Stimulated activated CD8-positive, alpha-beta memory T cell treated with anti-CD3 and anti-CD28 coated beads, Interleukin-15, amount 100 ng/mL, for 4 hours (primary cell): ENCODE measurements around the gene STON1.
"Not testable (repeated sequence)": the region's sequence is repeated elsewhere in the genome, so short reads cannot be mapped to it uniquely, and the experiment has no call there.

Source experiments
- DNase-seq, 2 donors: peaks; one replicate each; pipeline ENCODE4 v3.0.0-alpha.2; 2020; ENCODE audit warnings: low read depth in 2 of 2

The STON1 gene

GRCh38 chr2:48527226-48527885 lies 2.6 kb upstream of the STON1 start:
- no peak for DNase-seq

- no peak for DNase-seq
Observed at GRCh38 chr2:48528431-48528830, 1.5 kb upstream of the STON1 start.

- DNase-seq = no peak
Observed at GRCh38 chr2:48529194-48529593, 760 bp upstream of the STON1 start.

DNA sequence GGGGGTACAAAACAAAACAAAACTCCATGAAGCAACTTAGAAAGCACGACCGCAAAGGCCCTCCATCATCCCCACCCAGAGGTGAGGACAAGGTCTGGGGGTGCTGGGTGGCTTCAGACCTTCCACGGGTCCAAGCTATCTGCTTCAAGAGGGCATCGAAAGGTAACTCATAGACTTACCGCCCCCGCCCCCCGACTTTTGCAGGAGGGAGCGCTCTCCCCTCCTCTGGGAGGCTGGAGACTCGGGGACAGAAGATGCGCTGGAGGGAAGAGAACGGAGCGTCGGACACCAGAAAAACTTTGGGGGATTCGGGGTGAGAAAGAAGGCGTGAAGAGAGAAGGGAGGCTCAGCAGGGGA lies 300 bp upstream of the STON1 start:
- no peak for DNase-seq

GRCh38 chr2:48531141-48531648 lies 1.2 kb downstream of the STON1 start:
- no peak for DNase-seq

- DNase-seq = no peak
Observed at GRCh38 chr2:48532174-48532573, 2.2 kb downstream of the STON1 start.

- DNase-seq = no peak
Observed at GRCh38 chr2:48532824-48533223, 2.9 kb downstream of the STON1 start.

DNA sequence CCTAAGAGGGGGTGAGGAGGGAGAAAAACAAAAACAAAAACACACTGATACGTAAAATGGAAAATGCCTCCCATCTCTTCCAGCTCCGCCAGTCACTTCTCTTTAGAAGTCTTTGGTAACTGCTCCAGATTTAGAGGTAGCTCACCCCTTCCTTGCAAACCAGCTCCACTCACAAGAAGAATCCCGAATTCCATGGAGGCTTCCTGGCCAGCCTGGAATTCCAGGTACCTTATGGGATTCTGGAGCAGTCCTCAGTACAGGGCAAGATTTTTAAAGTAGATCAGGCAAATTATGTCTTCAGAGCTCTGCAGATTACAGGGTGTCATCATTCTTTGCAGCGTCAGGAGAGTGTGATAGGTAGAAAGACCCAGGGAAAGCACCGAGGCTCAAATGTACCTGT lies 4.8 kb downstream of the STON1 start:
- no peak for DNase-seq

DNA sequence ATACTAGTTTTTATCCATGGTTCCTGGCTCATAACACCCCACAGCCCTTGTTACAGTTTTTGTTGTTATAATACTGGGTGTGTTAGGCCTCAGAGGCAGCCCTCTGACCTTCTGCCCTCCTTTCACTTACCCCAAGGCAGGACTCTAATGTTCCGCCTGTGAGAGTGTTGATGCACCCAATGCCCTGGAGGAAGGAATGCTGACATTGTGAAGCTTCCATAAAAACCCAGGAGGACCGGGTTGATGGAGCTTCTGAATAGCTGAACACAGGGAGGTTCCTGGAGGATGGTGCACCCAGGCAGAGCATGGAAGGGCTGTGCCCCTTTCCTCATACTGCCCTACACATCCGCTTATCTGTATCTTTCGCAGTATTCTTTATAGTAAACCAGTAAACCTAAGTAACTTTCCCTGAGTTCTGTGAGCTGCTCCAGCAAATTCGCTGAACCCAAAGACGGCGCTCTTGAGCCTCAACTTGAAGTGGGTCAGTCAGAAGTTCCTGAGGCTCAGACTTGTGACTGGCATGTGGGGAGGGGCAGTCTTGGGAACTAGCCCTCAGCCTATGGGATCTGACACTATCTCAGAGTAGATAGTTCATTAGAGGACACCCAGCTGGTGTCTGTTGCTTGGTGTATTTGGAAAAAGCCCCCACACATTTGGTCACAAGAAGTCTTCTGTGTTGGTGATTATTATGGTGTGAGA lies 10.4 kb downstream of the STON1 start:
- no peak for DNase-seq

DNA sequence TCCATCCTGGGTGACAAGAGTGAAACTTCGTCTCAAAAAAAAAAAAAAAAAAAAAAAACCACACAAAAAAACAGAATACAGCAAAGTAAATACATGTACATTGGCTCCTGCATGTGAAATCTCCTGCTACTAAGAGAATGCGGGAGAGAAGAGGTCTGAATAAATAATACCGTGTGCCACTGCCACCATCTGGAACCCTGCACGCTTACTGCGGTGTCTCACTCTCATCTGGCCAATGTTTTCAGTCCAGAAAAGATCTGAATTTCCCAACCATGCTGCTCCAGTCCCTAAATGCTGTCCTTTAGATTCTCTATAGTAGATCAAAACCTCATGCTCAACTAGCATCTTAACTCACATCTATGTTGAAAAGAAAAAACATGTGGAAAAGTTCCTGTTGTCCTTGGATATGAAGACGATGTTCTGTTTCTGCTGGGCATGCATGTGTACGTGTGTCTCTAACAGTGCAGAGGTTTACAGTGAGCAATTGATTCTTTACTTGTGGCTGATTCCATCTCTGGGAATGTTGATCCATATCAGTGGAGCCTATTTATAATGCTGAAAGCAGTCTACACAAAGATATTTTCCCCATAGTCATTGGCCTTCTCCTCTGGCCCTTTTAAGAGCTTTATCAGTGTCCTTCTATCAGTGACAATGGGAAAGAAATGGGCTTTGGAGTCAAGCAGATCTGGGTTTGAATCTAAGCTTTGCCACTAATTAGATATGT lies 11.9 kb downstream of the STON1 start:
- DNase-seq = no peak

DNA sequence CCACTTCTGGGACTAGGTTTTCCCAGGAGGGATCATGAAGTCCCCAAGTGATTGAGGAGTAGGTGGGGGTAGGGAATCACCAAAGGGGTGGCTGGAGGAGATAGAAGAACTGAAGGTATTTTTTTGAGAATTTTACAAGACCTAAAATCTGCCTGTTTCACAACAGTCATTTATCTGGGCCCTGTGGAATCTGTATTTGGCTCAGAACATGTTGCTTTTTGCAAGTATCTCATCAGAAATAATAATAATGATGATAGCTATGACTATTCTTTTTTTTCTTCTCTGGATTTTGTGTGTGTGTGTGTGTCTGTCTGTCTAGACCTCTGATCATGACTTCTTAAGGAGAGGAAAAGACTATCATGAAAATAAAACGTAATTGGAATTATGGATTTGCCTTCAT lies 13.9 kb downstream of the STON1 start:
- DNase-seq = no peak

DNA sequence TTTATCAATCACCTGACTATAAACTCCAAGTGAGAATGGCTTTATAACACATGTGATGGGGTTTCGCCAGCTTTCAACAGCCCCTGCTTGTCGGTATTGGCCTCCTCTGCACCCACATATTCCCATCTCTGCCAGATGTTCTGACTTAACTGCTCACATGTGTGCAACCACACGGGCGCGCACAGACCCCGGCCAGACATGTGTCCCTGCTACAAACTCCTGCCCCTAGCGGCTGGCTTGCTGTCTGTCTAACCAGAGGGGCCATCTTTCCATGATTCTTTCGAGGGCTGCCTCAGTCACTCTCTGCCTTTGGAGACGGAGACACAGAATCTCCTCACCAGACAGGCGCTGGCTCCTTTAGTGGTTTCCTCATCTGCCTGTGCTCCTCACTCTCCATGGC lies 15.3 kb downstream of the STON1 start:
- DNase-seq = no peak

- no peak for DNase-seq
Observed at GRCh38 chr2:48548840-48549239, 18.9 kb downstream of the STON1 start.

DNA sequence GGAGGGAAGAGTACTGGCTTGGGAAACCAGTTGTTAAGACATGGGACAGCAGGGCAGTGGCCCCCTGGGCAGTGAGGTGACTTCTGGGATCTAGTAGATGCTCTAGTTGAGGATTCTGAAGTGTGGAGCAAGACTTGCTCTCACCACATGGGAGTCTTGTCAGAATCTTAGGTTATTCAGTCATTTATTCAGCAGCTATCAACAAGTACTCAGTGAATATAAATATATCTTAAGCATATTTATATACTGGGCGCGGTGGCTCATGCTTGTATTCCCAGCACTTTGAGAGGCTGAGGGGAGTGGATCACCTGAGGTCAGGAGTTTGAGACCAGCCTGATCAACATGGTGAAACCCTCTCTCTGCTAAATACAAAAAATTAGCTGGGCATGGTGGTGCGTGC lies 20.0 kb downstream of the STON1 start:
- DNase-seq = no peak

- DNase-seq = no peak
Observed at GRCh38 chr2:48551548-48551947, 21.6 kb downstream of the STON1 start.

- not testable (repeated sequence) for DNase-seq
Observed at GRCh38 chr2:48555071-48555470, 25.1 kb downstream of the STON1 start.

GRCh38 chr2:48558456-48558855 lies 28.5 kb downstream of the STON1 start:
- no peak for DNase-seq

GRCh38 chr2:48560546-48561209 lies 30.7 kb downstream of the STON1 start:
- DNase-seq = no peak

GRCh38 chr2:48562281-48562680 lies 32.3 kb downstream of the STON1 start:
- DNase-seq = no peak

DNA sequence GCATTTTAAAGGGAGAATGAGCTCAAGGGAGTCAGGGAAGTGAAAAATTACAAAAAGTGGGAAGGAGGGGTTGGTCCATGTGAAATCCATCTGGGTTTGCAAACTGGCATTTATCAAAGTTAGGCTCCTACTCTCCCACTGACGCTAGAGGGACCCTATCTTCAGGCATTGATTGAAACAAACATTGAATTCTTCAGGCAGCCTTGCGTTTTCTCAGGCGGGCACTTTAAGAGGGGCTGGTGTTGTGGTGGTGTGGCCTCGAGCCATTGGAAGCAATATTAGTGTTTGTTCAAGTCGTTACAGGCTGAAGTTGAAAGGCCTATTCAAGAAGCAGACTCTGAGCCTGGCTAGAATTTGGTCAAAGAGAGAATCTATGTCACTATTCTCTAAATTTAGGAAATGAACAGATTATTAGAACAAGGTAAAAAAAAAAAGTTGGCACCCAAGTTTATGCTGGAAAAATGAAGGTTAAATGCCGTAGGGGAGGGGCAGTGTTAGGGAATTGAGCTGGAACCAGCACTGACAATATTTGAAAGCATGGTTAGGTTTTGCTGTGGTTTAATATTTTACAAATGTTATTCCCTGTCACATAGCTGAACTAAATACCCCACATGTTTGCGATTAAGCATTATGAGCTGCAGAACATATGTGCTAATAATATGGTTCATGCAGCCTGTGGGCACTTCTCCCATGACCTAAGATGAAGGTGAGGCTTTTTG lies 36.8 kb downstream of the STON1 start:
- no peak for DNase-seq

DNA sequence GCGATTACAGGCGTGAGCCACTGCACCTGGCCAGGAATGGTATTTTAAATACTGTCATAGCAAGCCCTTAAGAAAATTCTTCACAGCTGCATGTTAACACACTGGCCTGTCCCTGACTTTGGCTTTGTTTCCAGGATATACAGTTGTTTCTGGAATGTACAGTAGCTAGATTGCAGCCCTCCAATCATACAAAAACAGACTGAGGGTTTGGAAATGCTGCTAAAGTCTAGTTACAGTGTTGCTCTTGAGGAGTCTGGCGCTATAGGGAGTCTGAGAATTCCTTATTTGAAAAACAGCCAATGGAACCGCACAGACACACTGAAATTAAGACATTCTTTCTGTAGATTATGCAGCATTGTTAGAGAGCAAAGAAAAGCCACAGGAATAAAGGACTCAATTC lies 37.7 kb downstream of the STON1 start:
- no peak for DNase-seq

- no peak for DNase-seq
Observed at GRCh38 chr2:48568547-48568946, 38.6 kb downstream of the STON1 start.
